ENCODE results near the gene ANKRD10.
A peak's percentile ranks its signal among the peaks of the same experiment; 100 is the strongest.

Gene ANKRD10

DNA sequence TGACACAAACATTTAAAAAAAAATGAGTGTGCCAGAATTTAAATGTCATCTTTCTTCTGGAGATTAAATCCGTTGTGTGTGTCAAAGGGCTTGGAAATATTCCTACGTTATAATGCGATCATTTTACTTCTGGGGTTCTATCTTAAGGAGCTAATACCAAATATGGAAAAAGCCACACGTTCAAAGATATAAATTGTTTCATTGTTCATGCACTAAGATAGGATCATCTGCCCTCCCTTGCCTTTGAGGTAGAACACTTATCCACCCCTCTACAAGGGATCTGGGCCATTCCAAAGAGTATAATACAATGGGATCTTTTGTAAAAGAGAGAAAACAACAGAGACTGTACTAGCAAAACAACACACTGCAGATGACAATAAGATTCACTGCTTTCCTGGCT is 64.9 kb downstream of the ANKRD10 start:
- no peak overlapping the region for H3K27ac ChIP-seq
- TF ChIP-seq, protein P1, sequence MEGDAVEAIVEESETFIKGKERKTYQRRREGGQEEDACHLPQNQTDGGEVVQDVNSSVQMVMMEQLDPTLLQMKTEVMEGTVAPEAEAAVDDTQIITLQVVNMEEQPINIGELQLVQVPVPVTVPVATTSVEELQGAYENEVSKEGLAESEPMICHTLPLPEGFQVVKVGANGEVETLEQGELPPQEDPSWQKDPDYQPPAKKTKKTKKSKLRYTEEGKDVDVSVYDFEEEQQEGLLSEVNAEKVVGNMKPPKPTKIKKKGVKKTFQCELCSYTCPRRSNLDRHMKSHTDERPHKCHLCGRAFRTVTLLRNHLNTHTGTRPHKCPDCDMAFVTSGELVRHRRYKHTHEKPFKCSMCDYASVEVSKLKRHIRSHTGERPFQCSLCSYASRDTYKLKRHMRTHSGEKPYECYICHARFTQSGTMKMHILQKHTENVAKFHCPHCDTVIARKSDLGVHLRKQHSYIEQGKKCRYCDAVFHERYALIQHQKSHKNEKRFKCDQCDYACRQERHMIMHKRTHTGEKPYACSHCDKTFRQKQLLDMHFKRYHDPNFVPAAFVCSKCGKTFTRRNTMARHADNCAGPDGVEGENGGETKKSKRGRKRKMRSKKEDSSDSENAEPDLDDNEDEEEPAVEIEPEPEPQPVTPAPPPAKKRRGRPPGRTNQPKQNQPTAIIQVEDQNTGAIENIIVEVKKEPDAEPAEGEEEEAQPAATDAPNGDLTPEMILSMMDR (IDR thresholded peaks at IDR 0.05): no peak
- no peak for TF ChIP-seq ZFX (IDR thresholded peaks at IDR 0.05; ENCODE audit: borderline replicate concordance)

DNA sequence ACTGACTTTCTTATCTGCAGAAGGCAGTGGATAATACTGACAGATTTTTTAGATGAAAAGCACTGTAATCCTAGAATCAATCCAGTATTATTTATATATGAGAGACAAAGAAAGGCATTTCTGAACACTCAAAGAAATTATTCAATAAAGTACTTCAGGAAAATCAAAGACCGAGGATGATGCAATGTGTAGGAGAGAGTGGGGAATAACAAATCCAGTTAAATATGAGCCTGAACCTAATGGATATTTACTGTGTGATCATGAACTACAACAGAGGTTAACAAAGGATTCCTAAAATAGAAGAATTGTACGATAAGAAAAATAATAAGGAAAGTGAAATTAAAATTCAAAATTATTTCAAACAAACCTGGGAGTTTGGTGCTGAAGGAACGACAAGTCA is 69.3 kb downstream of the ANKRD10 start:
- H3K27ac ChIP-seq: no peak overlapping the region
- TF ChIP-seq ZFX (IDR thresholded peaks at IDR 0.05; ENCODE audit: borderline replicate concordance): no peak
- TF ChIP-seq, protein P1 (IDR thresholded peaks at IDR 0.05): no peak

DNA sequence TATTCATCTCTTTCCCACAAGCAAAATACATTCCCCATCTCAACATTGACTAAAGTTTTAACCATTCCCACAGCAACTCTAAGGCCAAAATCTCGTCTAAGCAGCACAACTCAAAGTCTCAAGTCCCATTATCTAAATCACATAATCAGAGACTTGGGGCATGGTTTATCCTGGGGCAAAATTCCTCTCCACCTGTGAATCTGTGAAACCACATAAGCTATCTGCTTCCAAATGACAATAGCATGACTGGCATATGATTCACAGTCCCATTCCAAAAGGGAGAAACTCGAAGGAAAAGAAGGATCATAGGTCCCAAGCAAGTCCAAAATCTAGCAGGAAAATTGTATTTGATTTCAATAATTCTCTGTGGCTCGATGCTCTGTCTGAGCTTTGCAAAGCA is 73.0 kb downstream of the ANKRD10 start:
- H3K27ac ChIP-seq: no peak overlapping the region
- TF ChIP-seq, protein P1 (IDR thresholded peaks at IDR 0.05): no peak
- no peak for TF ChIP-seq ZFX (IDR thresholded peaks at IDR 0.05; ENCODE audit: borderline replicate concordance)

DNA sequence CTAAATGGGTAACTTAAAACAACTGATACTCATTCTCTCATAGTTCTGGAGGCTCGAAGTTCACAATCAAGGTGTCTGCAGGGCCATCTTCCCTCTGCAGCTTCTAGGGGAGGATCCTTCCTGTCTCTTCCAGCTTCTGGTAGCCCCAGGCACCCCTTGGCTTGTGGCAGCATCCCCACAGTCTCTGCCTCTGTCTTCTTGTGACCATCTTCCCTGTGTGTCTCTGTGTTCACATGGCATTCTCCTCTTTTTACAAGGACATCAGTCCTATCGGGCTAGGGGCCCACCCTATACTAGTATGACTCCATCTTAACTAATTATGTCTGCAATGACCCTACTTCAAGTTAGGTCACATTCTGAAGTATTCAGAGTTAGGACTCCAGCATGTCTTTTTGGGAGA is 73.5 kb downstream of the ANKRD10 start:
- TF ChIP-seq, protein P1 (IDR thresholded peaks at IDR 0.05): no peak
- no peak for TF ChIP-seq ZFX (IDR thresholded peaks at IDR 0.05; ENCODE audit: borderline replicate concordance)
- no peak overlapping the region for H3K27ac ChIP-seq

DNA sequence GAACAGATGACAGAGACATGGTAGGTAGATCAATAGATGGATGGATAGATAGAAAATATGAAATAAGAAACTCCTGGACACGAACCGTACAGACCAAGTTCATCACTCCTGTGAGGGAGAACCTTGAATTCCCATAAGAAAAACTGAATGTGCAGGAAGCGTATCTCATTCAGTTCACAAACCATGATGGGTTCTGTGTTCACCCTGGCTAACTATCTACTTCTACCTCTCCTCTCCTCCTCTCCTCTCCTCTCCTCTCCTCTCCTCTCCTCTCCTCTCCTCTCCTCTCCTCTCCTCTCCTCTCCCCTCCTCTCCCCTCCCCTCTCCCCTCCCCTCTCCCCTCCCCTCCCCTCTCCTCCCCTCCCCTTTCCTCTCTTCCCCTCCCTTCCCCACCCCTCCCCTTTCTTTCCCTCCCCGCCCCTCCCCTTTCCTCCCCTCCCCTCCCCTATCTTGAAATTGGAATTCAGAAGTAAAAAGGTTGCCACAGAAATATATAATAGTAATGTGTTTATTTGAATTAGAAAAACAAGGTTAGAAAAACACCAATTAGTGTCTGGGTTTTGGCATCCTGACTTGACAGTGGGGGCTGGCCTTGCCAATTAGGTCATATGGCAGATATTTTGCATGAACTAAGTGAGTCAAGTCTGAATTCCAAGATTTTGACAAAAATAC is 75.9 kb downstream of the ANKRD10 start:
- peak overlapping the region; percentile 78; the same call in 1 of the 2 replicates for H3K27ac ChIP-seq
- no peak for TF ChIP-seq ZFX (IDR thresholded peaks at IDR 0.05; ENCODE audit: borderline replicate concordance)

DNA sequence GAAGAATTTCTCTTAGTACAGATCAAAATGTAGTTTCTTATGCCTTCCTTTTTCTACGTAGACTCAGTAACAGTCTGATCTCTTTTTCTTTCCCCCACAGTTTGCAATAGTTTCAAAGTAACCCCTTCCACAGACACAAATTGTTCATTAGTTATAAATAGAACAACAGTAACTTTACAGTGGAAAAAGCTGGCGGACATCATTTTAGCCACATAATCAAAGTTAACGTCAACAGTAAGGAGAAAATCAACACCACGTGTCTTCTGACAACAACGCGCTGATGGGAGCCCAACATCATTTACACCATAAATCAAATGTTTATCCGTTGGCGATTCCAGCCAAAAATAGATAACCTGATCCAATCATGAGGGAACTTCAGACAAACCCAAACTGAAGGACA is 76.8 kb downstream of the ANKRD10 start:
- TF ChIP-seq ZFX (IDR thresholded peaks at IDR 0.05; ENCODE audit: borderline replicate concordance): no peak
- TF ChIP-seq, protein P1 (IDR thresholded peaks at IDR 0.05): no peak

DNA sequence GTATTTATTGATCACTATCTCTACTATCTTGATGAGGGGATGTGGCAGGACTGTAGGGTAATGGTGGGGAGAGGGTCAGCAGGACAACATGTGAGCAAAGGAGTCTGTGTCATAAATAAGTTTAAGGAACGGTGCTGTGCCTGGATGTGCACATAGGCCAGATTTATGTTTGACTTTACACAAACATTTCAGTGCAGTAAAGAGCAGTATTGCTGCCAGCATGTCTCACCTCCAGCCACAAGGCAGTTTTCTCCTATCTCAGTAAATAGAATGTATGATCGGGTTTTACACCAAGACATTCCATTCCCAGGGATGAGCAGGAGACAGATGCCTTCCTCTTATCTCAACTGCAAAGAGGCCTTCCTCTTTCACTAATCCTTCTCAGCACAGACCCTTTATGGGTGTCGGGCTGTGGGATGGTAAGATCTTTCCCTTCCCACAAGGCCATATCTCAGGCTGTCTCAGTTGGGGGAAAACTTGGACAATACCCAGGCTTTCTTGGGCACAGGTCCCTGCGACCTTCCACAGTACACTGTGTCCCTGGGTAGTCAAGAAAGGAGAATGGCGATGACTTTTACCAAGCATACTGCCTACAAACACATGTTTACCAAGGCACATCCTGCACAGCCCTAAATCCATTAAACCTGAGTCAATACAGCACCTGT is 77.3 kb downstream of the ANKRD10 start:
- H3K27ac ChIP-seq: peak overlapping the region; percentile 78

More for the DNA sequence above, 76.8 kb downstream of the ANKRD10 start:
- peak overlapping the region; percentile 78 for H3K27ac ChIP-seq

DNA sequence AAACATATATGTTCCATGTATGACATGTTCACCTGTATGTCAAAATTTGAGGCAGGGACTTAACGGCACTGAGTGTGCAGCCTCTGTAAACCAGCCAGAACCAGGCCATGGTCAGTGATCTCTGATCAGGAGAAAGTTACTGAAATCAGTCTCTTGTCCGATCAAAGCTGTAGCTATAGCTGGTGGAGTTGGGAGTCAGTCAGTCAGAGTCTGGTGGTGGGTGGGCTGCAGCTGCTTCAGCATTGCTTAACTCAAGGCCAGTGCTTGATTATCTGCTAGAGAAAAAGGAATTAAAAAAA is 78.3 kb downstream of the ANKRD10 start:
- no peak for TF ChIP-seq ZFX (IDR thresholded peaks at IDR 0.05; ENCODE audit: borderline replicate concordance)
- TF ChIP-seq, protein P1 (IDR thresholded peaks at IDR 0.05): no peak
- H3K27ac ChIP-seq: peak overlapping the region; percentile 78

Data from 22Rv1 (cell line).